C4-2B (cell line): Measurements from ENCODE around the gene CHRM1.

Experiments
- CTCF ChIP-seq: fragments of 450-650 bp; conservative IDR thresholded peaks from 2 replicates; pipeline ENCODE4 v1.5.1; 2017; ENCODE audit warnings: mild to moderate bottlenecking
- ZFX ChIP-seq: fragments of 450-650 bp; IDR thresholded peaks from 2 replicates; pipeline ENCODE4 v1.6.1; 2017

GRCh38 chr11:62865635-62866034 is 55.5 kb downstream of the CHRM1 start:
- TF ChIP-seq CTCF (no peak), ZFX (no peak)
